ENCODE data around the gene TSPOAP1. TPM values are rescaled to one million over a fixed set of nuclear protein-coding genes. Genes with fewer than 3 reads are reported as not detected.

TSPOAP1 gene
- total RNA-seq, 1 donor from 2014 or later = 1.3 TPM

DNA sequence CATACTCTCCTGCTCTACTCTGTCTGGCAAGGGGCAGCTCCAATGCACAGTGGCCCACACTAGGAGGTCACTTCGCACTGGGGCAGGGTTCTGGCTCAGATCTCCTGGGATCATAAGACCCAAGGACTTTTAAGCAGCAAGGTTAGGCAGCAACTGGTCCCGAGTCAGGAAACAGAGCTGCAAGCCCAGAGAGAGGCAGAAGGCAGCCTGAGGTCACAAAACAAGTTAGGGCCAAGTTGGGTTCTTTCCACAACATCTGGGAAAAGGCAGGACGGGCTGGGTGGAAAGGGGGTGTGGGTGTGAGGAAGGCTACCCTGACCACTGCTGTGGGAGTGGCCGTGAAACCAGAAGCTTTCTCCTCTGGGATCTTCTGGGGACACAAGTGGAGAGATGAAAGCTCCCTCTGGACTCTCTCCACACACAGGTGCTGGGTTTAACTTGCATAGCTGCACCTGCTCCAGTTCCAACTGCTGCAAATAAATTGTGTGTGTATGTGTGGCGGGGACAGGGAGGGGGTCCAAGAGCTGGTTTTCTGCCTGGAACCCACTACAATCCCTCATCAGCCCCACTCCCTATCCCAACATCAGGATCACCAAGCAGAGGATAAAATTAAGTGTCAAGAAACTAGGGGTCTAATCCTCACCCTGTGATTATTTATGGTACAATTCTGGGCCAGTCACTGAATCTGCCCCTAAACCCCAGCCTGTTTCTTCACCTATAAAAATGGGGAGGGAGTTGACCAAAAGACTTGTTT is 8.0 kb upstream of the TSPOAP1 start:
- H3K4me1 Mint-ChIP-seq (ENCODE audit: unreplicated experiment) = peaks cover 38% of the 10 kb centered on the region
- H3K36me3 Mint-ChIP-seq (ENCODE audit: low read depth, unreplicated experiment) = no peaks in the 10 kb centered on the region
- no peaks in the 10 kb centered on the region for H3K9me3 Mint-ChIP-seq (ENCODE audit: unreplicated experiment)
- H3K4me3 Mint-ChIP-seq (ENCODE audit: unreplicated experiment) = no peak overlapping the region
- no peak for TF ChIP-seq CTCF (IDR thresholded peaks at IDR 0.05; ENCODE audit: unreplicated experiment)
- H3K27me3 Mint-ChIP-seq (ENCODE audit: unreplicated experiment) = peaks cover 9% of the 10 kb centered on the region
- no peak for DNase-seq (ENCODE audit: low spot score)
- no peak overlapping the region for H3K27ac Mint-ChIP-seq (ENCODE audit: unreplicated experiment)

DNA sequence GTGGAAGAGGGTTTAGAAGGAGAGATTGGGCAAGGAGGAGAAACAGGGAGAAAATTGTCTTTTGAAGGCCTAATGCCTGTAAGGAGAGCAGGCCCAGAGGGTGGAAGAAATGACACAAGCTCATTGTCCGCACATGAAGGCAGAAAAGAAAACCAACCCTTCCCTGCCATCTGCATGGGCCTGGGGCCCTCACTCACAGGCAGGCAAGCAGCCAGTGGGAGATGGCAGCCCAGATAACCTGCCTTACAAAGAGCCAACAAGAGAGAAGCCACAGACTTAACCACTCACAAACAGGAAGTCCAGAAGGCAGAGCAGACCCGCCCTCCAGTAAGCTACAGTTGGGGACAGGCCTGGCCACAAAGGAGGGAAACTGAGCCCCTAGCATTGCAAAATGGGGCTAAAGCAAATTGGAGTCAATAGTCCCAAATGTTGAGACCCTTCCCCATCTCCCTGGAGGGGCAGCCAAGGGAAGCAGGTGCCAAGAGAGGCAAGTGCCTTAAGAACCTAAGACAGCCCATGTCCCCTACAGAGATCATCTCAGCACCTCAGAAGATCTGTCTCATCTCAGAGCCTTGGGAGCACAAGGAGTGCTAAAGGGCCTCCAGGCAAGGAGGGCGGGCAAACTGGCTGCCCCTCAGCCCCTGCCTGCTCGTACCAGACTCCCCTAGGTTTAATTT is 7.3 kb upstream of the TSPOAP1 start:
- TF ChIP-seq CTCF (IDR thresholded peaks at IDR 0.05; ENCODE audit: unreplicated experiment) = no peak
- peaks cover 9% of the 10 kb centered on the region for H3K27me3 Mint-ChIP-seq (ENCODE audit: unreplicated experiment)
- DNase-seq (ENCODE audit: low spot score) = no peak
- H3K4me3 Mint-ChIP-seq (ENCODE audit: unreplicated experiment) = peak overlapping the region; percentile 8
- no peaks in the 10 kb centered on the region for H3K9me3 Mint-ChIP-seq (ENCODE audit: unreplicated experiment)
- no peaks in the 10 kb centered on the region for H3K36me3 Mint-ChIP-seq (ENCODE audit: low read depth, unreplicated experiment)
- H3K27ac Mint-ChIP-seq (ENCODE audit: unreplicated experiment) = peak overlapping the region; percentile 32
- peaks cover 38% of the 10 kb centered on the region for H3K4me1 Mint-ChIP-seq (ENCODE audit: unreplicated experiment)

DNA sequence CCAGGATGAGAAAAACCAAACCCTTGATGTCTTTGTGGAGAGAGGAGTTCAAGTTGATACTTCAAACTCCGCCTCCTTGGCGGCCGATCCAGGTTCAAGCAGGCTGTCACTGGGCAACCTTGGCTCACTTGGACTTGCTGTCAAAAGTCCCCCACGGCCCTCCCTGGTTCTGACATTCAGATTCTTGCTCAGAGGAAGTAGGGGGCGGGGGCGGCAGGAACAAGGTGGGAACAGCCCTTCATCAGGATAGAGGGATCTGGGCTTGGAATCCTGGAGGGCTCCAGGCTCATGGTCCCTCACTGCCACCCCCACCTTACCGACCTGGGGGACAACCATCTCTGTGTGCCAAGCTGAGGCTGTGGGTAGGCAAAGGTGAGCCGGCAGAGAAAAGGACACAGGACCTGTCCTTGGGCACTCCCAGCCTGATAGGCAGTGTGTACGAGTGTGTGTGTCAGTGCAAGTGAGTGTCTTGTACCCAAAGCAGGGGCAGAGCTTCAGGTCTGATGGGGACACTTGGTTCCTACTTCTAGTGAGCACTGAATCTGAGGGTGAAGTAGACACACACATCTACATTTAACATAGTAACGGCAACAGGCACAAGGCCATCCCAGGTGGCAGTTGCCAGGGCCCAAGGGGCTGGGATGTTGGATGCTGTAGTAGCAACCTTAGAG is 6.6 kb upstream of the TSPOAP1 start:
- H3K4me3 Mint-ChIP-seq (ENCODE audit: unreplicated experiment) = peak overlapping the region; percentile 8
- no peaks in the 10 kb centered on the region for H3K36me3 Mint-ChIP-seq (ENCODE audit: low read depth, unreplicated experiment)
- H3K27ac Mint-ChIP-seq (ENCODE audit: unreplicated experiment) = peak overlapping the region; percentile 32
- no peaks in the 10 kb centered on the region for H3K9me3 Mint-ChIP-seq (ENCODE audit: unreplicated experiment)
- peaks cover 9% of the 10 kb centered on the region for H3K27me3 Mint-ChIP-seq (ENCODE audit: unreplicated experiment)
- no peak for TF ChIP-seq CTCF (IDR thresholded peaks at IDR 0.05; ENCODE audit: unreplicated experiment)
- no peak for DNase-seq (ENCODE audit: low spot score)
- H3K4me1 Mint-ChIP-seq (ENCODE audit: unreplicated experiment) = peaks cover 37% of the 10 kb centered on the region

GRCh38 chr17:58334661-58335060 is 6.1 kb upstream of the TSPOAP1 start:
- no peaks in the 10 kb centered on the region for H3K36me3 Mint-ChIP-seq (ENCODE audit: low read depth, unreplicated experiment)
- DNase-seq (ENCODE audit: low spot score) = no peak
- H3K4me3 Mint-ChIP-seq (ENCODE audit: unreplicated experiment) = no peak overlapping the region
- H3K4me1 Mint-ChIP-seq (ENCODE audit: unreplicated experiment) = peaks cover 34% of the 10 kb centered on the region
- TF ChIP-seq CTCF (IDR thresholded peaks at IDR 0.05; ENCODE audit: unreplicated experiment) = no peak
- no peaks in the 10 kb centered on the region for H3K9me3 Mint-ChIP-seq (ENCODE audit: unreplicated experiment)
- H3K27ac Mint-ChIP-seq (ENCODE audit: unreplicated experiment) = peak overlapping the region; percentile 30
- H3K27me3 Mint-ChIP-seq (ENCODE audit: unreplicated experiment) = peaks cover 9% of the 10 kb centered on the region
